NT2/D1 (cell line): ENCODE results near the gene PTPN9.
"Not testable (repeated sequence)": the region's sequence is repeated elsewhere in the genome, so short reads cannot be mapped to it uniquely, and the experiment has no call there.

Experiments
- SUZ12 ChIP-seq: IDR thresholded peaks from 2 replicates; pipeline ENCODE4 v1.6.1; 2011; ENCODE audit not compliant: insufficient read length, insufficient read depth; ENCODE audit errors: extremely low read depth
- ZNF274 ChIP-seq: IDR thresholded peaks from 2 replicates; pipeline ENCODE4 v1.6.1; 2011; ENCODE audit warnings: mild to moderate bottlenecking, low read depth, low read length

- TF ChIP-seq SUZ12, ZNF274: not testable (repeated sequence)
Measured at GRCh38 chr15:75477094-75477493, 102.0 kb downstream of the PTPN9 start.
